Measurements from ENCODE around the gene ANGPTL2. TPM values are rescaled to one million over a fixed set of nuclear protein-coding genes. Genes with fewer than 3 reads are reported as not detected.

ANGPTL2 gene
- total and polyA plus RNA-seq, 9 donors: 36.5 to 104 (median 68.6) TPM

GRCh38 chr9:127053960-127054359 lies 68.5 kb downstream of the ANGPTL2 start:
- peak; percentile 89 for DNase-seq
- WGBS (ENCODE audit: insufficient coverage): 34% methylated on average over 3 of the region's 5 CpGs
- peaks cover 41% of the 10 kb centered on the region for H3K4me1 ChIP-seq (ENCODE audit: control insufficient read depth, insufficient read depth, low read length)

DNA sequence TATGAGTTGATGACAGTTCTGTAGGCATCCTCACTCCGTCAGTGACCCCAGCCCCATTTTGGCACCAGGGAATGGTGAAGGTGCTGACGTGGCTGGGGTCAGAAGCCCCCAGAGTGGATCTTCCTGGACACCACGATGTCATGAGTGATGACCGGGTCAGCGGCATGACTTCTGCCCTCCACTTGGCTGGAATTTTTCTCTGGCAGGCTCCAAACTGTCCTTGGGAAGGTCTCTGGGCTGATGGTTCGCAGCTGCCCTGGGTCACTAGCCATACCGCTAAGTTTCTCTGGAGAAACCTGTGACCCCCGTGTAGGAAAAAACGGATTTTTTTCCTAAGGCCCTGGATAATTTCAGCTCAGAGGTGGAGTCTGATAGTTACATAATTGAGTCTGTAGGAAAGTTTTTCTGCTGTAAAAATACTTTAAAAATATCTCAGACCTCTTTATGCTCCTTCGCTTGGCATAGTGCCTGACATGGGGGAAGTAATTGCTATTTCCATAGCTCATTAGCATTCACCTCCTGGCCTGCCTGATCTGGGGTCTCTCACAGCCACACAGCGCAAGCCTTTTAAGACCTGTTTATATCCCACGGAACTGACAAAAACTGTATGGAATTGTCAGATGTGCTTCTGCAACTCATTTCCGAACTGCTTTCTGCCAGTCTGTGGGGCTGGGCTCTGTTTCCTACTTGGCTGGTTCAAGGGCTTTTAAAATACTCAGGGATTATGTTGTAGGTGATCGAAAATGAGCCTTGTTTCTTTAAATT lies 69.2 kb downstream of the ANGPTL2 start:
- H3K4me3 ChIP-seq (ENCODE audit: low read length): no peak overlapping the region
- DNase-seq: peak; percentile 94
- no peaks in the 10 kb centered on the region for H3K9me3 ChIP-seq (replicated peaks; ENCODE audit: control insufficient read depth, low read depth, low read length)
- H3K27me3 ChIP-seq (ENCODE audit: control insufficient read depth, insufficient read depth, low read length): no peaks in the 10 kb centered on the region
- 47% methylated on average over 7 of the region's 14 CpGs for WGBS (ENCODE audit: insufficient coverage)
- peaks cover 2% of the 10 kb centered on the region for H3K36me3 ChIP-seq (ENCODE audit: control insufficient read depth, insufficient read depth, low read length)
- H3K4me1 ChIP-seq (ENCODE audit: control insufficient read depth, insufficient read depth, low read length): peaks cover 39% of the 10 kb centered on the region
- peak overlapping the region; percentile 93 for H3K27ac ChIP-seq (ENCODE audit: low read length)

More at GRCh38 chr9:127053960-127054359, 68.5 kb downstream of the ANGPTL2 start:
- Histone ChIP-seq H3K9me3 (replicated peaks; ENCODE audit: control insufficient read depth, low read depth, low read length) (no peaks in the 10 kb centered on the region), H3K4me3 (ENCODE audit: low read length) (no peak overlapping the region), H3K27me3 (ENCODE audit: control insufficient read depth, insufficient read depth, low read length) (no peaks in the 10 kb centered on the region), H3K36me3 (ENCODE audit: control insufficient read depth, insufficient read depth, low read length) (peaks cover 2% of the 10 kb centered on the region), H3K27ac (ENCODE audit: low read length) (peak overlapping the region; percentile 93)

DNA sequence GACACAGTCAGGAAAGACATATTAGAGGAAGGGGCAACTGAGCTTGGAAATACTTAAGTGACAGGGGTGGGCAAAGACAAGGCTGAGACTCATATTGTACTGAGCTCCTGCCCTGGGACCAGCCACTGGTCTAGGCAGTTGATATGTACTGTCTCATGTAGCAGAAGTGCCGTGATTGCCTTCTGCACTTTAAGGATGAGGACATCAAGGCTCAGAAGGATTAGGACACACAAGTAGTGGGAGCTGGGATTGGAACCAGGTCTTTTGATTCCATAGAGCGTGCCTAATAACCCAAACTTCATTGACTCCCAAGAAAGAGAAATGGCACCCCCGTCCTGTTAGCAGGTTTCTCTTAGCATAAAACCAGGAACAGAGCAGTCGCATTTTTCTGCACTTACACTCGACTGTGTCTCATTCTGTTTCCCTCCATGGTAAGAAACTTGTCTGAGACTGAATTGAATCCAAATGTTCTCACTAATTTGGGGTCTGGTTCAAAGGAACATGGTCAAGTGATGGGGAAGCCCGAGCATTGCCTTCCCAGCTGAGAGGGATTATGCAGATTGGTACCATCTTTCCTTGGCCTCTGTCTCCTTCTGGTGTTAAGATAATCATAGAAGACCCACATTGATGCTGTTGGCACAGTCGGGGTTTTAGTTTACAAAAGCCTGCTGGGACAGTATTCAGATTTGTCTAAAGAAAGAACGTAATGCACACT lies 70.4 kb downstream of the ANGPTL2 start:
- Histone ChIP-seq H3K36me3 (ENCODE audit: control insufficient read depth, insufficient read depth, low read length) (peaks cover 2% of the 10 kb centered on the region), H3K4me1 (ENCODE audit: control insufficient read depth, insufficient read depth, low read length) (peaks cover 34% of the 10 kb centered on the region), H3K4me3 (ENCODE audit: low read length) (no peak overlapping the region), H3K27me3 (ENCODE audit: control insufficient read depth, insufficient read depth, low read length) (no peaks in the 10 kb centered on the region), H3K27ac (ENCODE audit: low read length) (peak overlapping the region; percentile 93), H3K9me3 (replicated peaks; ENCODE audit: control insufficient read depth, low read depth, low read length) (no peaks in the 10 kb centered on the region)
- 63% methylated on average over 5 of the region's 8 CpGs for WGBS (ENCODE audit: insufficient coverage)
- no peak for DNase-seq

DNA sequence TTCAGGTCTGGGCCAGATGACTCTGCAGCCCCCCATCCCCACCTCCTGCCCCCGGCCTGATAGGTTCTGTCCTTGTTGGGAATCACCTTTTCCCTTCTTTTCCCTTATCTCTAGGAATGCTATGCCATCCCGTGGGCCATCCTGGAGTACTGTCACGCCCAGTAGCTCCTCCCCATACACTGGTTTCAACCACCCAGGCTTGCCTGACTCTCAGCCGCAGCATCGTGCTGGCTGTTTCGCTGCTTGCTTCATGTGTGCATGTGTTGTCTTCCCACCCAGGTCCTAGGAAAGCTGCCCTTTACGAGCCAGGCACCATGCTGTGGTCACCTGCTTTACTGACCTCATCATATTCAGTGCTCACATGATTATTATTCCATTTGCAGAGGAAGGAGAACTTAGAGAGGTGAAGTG lies 71.8 kb downstream of the ANGPTL2 start:
- Histone ChIP-seq H3K27me3 (ENCODE audit: control insufficient read depth, insufficient read depth, low read length) (no peaks in the 10 kb centered on the region), H3K4me1 (ENCODE audit: control insufficient read depth, insufficient read depth, low read length) (peaks cover 34% of the 10 kb centered on the region), H3K27ac (ENCODE audit: low read length) (no peak overlapping the region), H3K9me3 (replicated peaks; ENCODE audit: control insufficient read depth, low read depth, low read length) (no peaks in the 10 kb centered on the region), H3K4me3 (ENCODE audit: low read length) (no peak overlapping the region), H3K36me3 (ENCODE audit: control insufficient read depth, insufficient read depth, low read length) (peaks cover 2% of the 10 kb centered on the region)
- DNase-seq: no peak
- 86% methylated on average over 6 of the region's 7 CpGs for WGBS (ENCODE audit: insufficient coverage)

GRCh38 chr9:127050152-127050551 lies 72.3 kb downstream of the ANGPTL2 start:
- Histone ChIP-seq H3K4me3 (ENCODE audit: low read length) (no peak overlapping the region), H3K27me3 (ENCODE audit: control insufficient read depth, insufficient read depth, low read length) (no peaks in the 10 kb centered on the region), H3K4me1 (ENCODE audit: control insufficient read depth, insufficient read depth, low read length) (peaks cover 34% of the 10 kb centered on the region), H3K36me3 (ENCODE audit: control insufficient read depth, insufficient read depth, low read length) (peaks cover 2% of the 10 kb centered on the region), H3K9me3 (replicated peaks; ENCODE audit: control insufficient read depth, low read depth, low read length) (no peaks in the 10 kb centered on the region), H3K27ac (ENCODE audit: low read length) (no peak overlapping the region)
- 100% methylated on average over 1 of the region's 3 CpGs for WGBS (ENCODE audit: insufficient coverage)
- no peak for DNase-seq

DNA sequence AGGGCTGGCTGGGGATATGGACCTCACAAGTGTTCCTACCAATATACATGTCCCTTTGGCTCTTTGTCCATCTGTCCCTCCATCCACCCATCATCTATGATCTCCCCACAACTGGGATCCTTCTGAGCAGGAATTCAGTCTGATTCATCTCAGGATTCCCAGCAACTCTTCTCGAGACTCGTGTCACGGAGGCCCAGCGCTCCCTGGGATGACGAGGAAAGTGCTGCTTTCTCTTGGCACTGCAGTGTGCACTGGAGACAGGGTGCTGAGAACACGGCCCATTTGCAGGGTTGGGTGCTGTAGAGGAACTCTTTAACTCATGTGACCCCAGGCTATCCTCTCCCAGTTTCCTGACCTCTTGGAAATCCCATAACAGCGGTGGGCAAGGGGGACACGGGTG lies 72.9 kb downstream of the ANGPTL2 start:
- Histone ChIP-seq H3K9me3 (replicated peaks; ENCODE audit: control insufficient read depth, low read depth, low read length) (no peaks in the 10 kb centered on the region), H3K4me1 (ENCODE audit: control insufficient read depth, insufficient read depth, low read length) (peaks cover 33% of the 10 kb centered on the region), H3K27ac (ENCODE audit: low read length) (peak overlapping the region; percentile 59), H3K4me3 (ENCODE audit: low read length) (no peak overlapping the region), H3K27me3 (ENCODE audit: control insufficient read depth, insufficient read depth, low read length) (no peaks in the 10 kb centered on the region), H3K36me3 (ENCODE audit: control insufficient read depth, insufficient read depth, low read length) (peaks cover 2% of the 10 kb centered on the region)
- no peak for DNase-seq
- WGBS (ENCODE audit: insufficient coverage): 86% methylated on average over 5 of the region's 8 CpGs

DNA sequence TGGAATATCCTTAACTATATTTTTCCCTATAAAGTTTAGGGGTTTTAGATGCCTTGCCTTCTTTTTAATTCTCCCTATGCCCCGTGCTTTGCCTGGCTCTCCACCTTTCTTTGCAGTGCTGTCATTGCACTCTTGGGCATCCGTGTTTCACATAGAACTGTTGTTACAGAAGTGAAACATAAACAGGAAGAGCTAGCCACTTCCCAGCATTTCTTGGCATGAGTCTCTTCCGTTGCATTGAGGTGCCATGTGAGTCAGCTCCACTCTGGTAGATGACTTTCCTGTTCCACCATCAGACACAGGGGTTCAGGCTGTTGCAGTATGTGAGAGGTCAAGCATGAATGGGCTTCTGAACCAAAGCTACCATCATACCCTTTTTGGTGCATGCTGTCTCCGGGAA lies 73.4 kb downstream of the ANGPTL2 start:
- DNase-seq: peak; percentile 87
- H3K27ac ChIP-seq (ENCODE audit: low read length): peak overlapping the region; percentile 73

DNA sequence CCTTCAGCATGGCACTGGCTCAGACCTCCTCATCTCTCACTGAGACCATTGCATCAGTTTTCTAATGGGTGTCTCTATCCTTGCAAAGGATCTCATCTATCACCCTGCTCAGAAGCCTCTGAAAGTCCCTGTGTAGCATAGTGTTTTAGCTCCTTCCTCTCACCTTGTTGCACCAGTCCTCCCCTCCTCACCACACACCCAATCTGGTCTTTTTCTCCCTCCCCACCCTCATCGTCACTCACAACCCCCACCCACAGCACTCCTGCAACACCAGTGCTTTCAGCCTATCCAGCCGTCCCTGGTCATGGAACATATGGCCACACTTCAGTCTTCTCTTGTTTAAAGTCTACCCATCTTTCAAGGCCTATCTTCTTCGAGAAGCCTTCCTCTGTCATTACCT lies 74.5 kb downstream of the ANGPTL2 start:
- Histone ChIP-seq H3K4me3 (ENCODE audit: low read length) (no peak overlapping the region), H3K27ac (ENCODE audit: low read length) (no peak overlapping the region), H3K9me3 (replicated peaks; ENCODE audit: control insufficient read depth, low read depth, low read length) (no peaks in the 10 kb centered on the region), H3K27me3 (ENCODE audit: control insufficient read depth, insufficient read depth, low read length) (no peaks in the 10 kb centered on the region), H3K4me1 (ENCODE audit: control insufficient read depth, insufficient read depth, low read length) (peaks cover 17% of the 10 kb centered on the region), H3K36me3 (ENCODE audit: control insufficient read depth, insufficient read depth, low read length) (peaks cover 2% of the 10 kb centered on the region)
- DNase-seq: no peak
- 91% methylated on average over 3 of the region's 3 CpGs for WGBS (ENCODE audit: insufficient coverage)

More for the DNA sequence above, 73.4 kb downstream of the ANGPTL2 start:
- peaks cover 2% of the 10 kb centered on the region for H3K36me3 ChIP-seq (ENCODE audit: control insufficient read depth, insufficient read depth, low read length)
- H3K27me3 ChIP-seq (ENCODE audit: control insufficient read depth, insufficient read depth, low read length): no peaks in the 10 kb centered on the region
- 71% methylated on average over 1 of the region's 4 CpGs for WGBS (ENCODE audit: insufficient coverage)
- H3K4me1 ChIP-seq (ENCODE audit: control insufficient read depth, insufficient read depth, low read length): peaks cover 28% of the 10 kb centered on the region
- no peaks in the 10 kb centered on the region for H3K9me3 ChIP-seq (replicated peaks; ENCODE audit: control insufficient read depth, low read depth, low read length)
- no peak overlapping the region for H3K4me3 ChIP-seq (ENCODE audit: low read length)

- H3K9me3 ChIP-seq (replicated peaks; ENCODE audit: control insufficient read depth, low read depth, low read length): no peaks in the 10 kb centered on the region
- no peaks in the 10 kb centered on the region for H3K36me3 ChIP-seq (ENCODE audit: control insufficient read depth, insufficient read depth, low read length)
- peaks cover 10% of the 10 kb centered on the region for H3K4me1 ChIP-seq (ENCODE audit: control insufficient read depth, insufficient read depth, low read length)
- no peak for DNase-seq
- H3K4me3 ChIP-seq (ENCODE audit: low read length): no peak overlapping the region
- no CpG with 5 or more reads among the region's 1 CpG for WGBS (ENCODE audit: insufficient coverage)
- no peaks in the 10 kb centered on the region for H3K27me3 ChIP-seq (ENCODE audit: control insufficient read depth, insufficient read depth, low read length)
- H3K27ac ChIP-seq (ENCODE audit: low read length): no peak overlapping the region
Observed at GRCh38 chr9:127045148-127045547, 77.3 kb downstream of the ANGPTL2 start.

GRCh38 chr9:127039492-127039891 lies 82.9 kb downstream of the ANGPTL2 start:
- Histone ChIP-seq H3K27ac (ENCODE audit: low read length) (no peak overlapping the region), H3K4me1 (ENCODE audit: control insufficient read depth, insufficient read depth, low read length) (peaks cover 12% of the 10 kb centered on the region), H3K27me3 (ENCODE audit: control insufficient read depth, insufficient read depth, low read length) (no peaks in the 10 kb centered on the region), H3K9me3 (replicated peaks; ENCODE audit: control insufficient read depth, low read depth, low read length) (no peaks in the 10 kb centered on the region), H3K4me3 (ENCODE audit: low read length) (no peak overlapping the region), H3K36me3 (ENCODE audit: control insufficient read depth, insufficient read depth, low read length) (no peaks in the 10 kb centered on the region)
- 86% methylated on average over 2 of the region's 2 CpGs for WGBS (ENCODE audit: insufficient coverage)
- no peak for DNase-seq
